ENCODE measurements around the gene FREM1. TPM values are rescaled to one million over a fixed set of nuclear protein-coding genes. Genes with fewer than 3 reads are reported as not detected.

Gene FREM1
- total RNA-seq, 2 donors from 2014 or later = 2.2 to 2.4 TPM

GRCh38 chr9:14761584-14761983 lies 148.6 kb downstream of the FREM1 start:
- Histone ChIP-seq H3K4me1 (no peaks in the 10 kb centered on the region), H3K27ac (no peak overlapping the region), H3K9me3 (no peaks in the 10 kb centered on the region), H3K4me3 (no peak overlapping the region), H3K36me3 (no peaks in the 10 kb centered on the region), H3K27me3 (no peaks in the 10 kb centered on the region)
- no peak for DNase-seq (ENCODE audit: low spot score)
- no peak for TF ChIP-seq CTCF (IDR thresholded peaks at IDR 0.05)

- no peak for DNase-seq (ENCODE audit: low spot score)
- Histone ChIP-seq H3K27me3 (no peaks in the 10 kb centered on the region), H3K36me3 (no peaks in the 10 kb centered on the region), H3K4me1 (no peaks in the 10 kb centered on the region), H3K9me3 (no peaks in the 10 kb centered on the region), H3K4me3 (no peak overlapping the region), H3K27ac (no peak overlapping the region)
- TF ChIP-seq CTCF (IDR thresholded peaks at IDR 0.05) = no peak
These were observed 150.2 kb downstream of the FREM1 start for GRCh38 chr9:14760060-14760459.

GRCh38 chr9:14756291-14756690 lies 153.9 kb downstream of the FREM1 start:
- Histone ChIP-seq H3K27ac (no peak overlapping the region), H3K27me3 (no peaks in the 10 kb centered on the region), H3K9me3 (no peaks in the 10 kb centered on the region), H3K4me1 (no peaks in the 10 kb centered on the region), H3K4me3 (no peak overlapping the region), H3K36me3 (no peaks in the 10 kb centered on the region)
- no peak for TF ChIP-seq CTCF (IDR thresholded peaks at IDR 0.05)
- no peak for DNase-seq (ENCODE audit: low spot score)

- no peak for TF ChIP-seq CTCF (IDR thresholded peaks at IDR 0.05)
- no peak overlapping the region for H3K27ac ChIP-seq
- no peak for DNase-seq (ENCODE audit: low spot score)
- no peaks in the 10 kb centered on the region for H3K27me3 ChIP-seq
- no peak overlapping the region for H3K4me3 ChIP-seq
- no peaks in the 10 kb centered on the region for H3K9me3 ChIP-seq
- H3K36me3 ChIP-seq = no peaks in the 10 kb centered on the region
- H3K4me1 ChIP-seq = no peaks in the 10 kb centered on the region
These were observed 157.4 kb downstream of the FREM1 start for GRCh38 chr9:14752871-14753270.

- H3K27me3 ChIP-seq = no peaks in the 10 kb centered on the region
- H3K27ac ChIP-seq = no peak overlapping the region
- H3K4me3 ChIP-seq = no peak overlapping the region
- H3K4me1 ChIP-seq = no peaks in the 10 kb centered on the region
- H3K9me3 ChIP-seq = no peaks in the 10 kb centered on the region
- no peak for DNase-seq (ENCODE audit: low spot score)
- H3K36me3 ChIP-seq = no peaks in the 10 kb centered on the region
- no peak for TF ChIP-seq CTCF (IDR thresholded peaks at IDR 0.05)
These were observed 158.0 kb downstream of the FREM1 start for GRCh38 chr9:14752271-14752670.

GRCh38 chr9:14750821-14751220 lies 159.4 kb downstream of the FREM1 start:
- Histone ChIP-seq H3K4me3 (no peak overlapping the region), H3K36me3 (no peaks in the 10 kb centered on the region), H3K9me3 (no peaks in the 10 kb centered on the region), H3K27ac (no peak overlapping the region), H3K4me1 (no peaks in the 10 kb centered on the region), H3K27me3 (no peaks in the 10 kb centered on the region)
- no peak for TF ChIP-seq CTCF (IDR thresholded peaks at IDR 0.05)
- DNase-seq (ENCODE audit: low spot score) = no peak
